HG02870 (cell line): ENCODE results near the gene BSG.

Experiments
- ATAC-seq: cut with Tn5 transposase; IDR thresholded peaks from one replicate; pipeline ENCODE4 v1.9.1; 2021; ENCODE audit warnings: mild to moderate bottlenecking, moderate library complexity; ENCODE audit not compliant: unreplicated experiment

BSG gene

GRCh38 chr19:539429-540030 lies 32.9 kb upstream of the BSG start:
- no peak for ATAC-seq

GRCh38 chr19:540867-541637 lies 31.3 kb upstream of the BSG start:
- no peak for ATAC-seq

DNA sequence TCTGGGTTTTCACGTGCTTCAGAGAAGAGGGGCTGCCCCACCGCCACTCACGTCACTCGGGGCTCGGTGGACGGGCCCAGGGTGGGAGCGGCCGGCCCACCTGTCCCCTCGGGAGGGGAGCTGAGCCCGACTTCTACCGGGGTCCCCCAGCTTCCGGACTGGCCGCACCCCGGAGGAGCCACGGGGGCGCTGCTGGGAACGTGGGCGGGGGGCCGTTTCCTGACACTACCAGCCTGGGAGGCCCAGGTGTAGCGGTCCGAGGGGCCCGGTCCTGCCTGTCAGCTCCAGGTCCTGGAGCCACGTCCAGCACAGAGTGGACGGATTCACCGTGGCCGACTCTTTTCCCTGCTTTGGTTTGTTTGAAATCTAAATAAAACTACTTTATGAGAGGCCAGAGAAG lies 30.7 kb upstream of the BSG start:
- ATAC-seq = no peak

- no peak for ATAC-seq
Measured at GRCh38 chr19:542173-542866, 30.1 kb upstream of the BSG start.

DNA sequence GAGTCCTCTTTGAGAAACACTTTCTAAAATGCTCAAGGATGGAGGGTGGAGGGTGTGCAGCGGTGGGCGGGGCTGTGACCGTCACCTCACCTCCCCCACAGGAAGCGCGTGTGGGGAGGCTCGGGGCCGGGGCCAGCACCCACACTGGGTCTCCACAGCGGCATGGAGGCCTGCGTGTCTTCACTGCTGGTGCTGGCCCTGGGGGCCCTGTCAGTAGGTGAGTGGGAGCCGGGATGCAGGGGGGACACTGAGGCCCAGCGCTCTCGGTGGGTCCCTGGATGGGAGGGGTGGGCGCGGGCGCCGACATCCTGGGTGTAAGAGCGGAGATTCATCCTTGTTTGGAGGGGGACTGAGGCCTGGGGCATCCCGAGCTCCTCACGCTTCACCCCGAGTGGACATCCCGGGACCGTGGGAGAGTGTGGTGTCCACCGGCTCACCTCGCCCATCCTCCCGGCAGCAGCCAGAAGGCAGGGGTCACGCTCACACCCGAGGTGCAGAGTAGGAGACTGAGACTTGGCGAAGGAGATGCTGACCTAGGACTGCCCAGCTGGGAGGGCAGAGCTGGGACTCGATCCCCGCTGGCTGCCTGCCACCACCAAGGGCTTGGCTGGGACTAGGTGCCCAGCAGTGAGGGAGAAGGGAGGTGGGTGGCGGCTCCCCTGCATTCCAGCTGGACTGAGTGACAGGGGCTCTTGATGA lies 28.3 kb upstream of the BSG start, which contains the start of gene GZMM:
Gene GZMM, plus strand, starts transcription at position 144 of the 699 bp plus-strand sequence. Its CDS starts 19 bp downstream, at position 163.
- ATAC-seq = no peak

- no peak for ATAC-seq
Measured at GRCh38 chr19:547117-547516, 25.3 kb upstream of the BSG start.

GRCh38 chr19:547836-548720 lies 24.3 kb upstream of the BSG start:
- ATAC-seq = no peak

- no peak for ATAC-seq
Measured at GRCh38 chr19:548886-549830, 23.2 kb upstream of the BSG start.

DNA sequence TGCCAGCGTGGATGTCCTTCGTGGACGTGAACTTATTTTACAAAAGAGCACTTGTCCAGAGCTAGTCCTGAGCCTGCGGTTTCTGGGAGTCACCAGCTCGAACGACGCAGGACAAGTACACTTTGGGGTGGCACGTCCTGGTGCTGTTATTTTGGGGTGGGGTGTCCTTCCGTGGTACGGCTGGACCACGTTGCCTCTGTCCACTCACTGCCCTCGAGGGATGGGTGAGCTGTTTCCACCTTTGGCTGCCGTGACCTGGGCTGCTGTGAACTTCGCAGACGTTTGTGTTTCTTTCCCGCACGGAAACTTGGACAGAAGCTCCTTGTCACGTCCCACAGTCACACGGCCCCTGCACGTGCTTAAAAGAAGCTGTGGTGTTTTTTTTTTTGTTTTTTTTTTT lies 17.6 kb upstream of the BSG start:
- ATAC-seq = no peak

DNA sequence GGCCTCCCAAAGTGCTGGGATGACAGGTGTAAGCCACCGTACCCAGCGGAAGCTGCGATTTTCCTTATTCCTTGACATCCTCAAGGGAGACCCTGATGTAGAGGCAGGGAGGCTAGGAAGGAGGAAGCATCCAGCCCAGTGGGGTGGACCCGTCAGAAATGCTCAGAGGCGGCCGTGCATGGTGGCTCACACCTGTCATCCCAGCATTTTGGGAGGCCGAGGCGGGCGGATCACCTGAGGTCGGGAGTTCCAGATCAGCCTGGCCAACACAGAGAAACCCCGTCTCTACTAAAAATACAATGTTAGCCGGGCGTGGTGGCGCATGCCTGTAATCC lies 17.0 kb upstream of the BSG start:
- ATAC-seq = no peak

DNA sequence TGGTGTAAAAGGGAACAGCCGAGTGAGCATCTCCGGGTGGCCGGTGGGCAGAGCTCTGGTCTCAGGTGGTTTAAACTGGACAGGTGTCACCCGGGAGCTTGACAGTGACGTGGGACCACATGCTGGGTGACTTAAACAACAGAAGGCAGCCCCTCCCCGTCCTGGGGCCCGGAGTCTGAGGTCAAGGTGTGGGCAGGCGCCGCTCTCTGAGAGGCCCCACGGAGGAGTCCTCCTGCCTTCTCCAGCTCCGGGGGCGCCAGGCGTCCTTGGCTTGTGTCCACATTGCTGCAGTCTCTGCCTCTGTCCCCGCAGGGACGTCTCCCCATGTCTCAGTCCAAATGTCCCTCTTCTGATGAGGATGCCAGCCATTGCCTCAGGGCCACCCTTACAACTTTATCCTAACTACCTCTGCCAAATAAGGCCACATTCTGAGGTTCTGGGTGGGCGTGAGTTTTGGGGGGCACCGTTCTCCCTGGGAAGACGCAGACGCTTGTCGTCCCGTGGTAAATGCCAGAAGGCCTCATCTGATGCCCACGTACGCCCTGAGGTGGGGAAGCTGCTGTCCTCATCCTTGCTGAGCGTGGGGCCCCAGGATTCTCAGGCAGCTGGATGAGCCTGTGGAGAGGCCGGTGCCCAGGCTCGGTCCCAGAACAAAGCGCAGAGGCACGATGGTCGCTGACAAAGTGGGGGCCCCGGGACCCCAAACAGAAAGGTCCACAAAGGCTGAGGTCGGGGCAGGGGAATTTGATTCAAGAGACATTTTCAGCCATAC lies 15.6 kb upstream of the BSG start:
- no peak for ATAC-seq

DNA sequence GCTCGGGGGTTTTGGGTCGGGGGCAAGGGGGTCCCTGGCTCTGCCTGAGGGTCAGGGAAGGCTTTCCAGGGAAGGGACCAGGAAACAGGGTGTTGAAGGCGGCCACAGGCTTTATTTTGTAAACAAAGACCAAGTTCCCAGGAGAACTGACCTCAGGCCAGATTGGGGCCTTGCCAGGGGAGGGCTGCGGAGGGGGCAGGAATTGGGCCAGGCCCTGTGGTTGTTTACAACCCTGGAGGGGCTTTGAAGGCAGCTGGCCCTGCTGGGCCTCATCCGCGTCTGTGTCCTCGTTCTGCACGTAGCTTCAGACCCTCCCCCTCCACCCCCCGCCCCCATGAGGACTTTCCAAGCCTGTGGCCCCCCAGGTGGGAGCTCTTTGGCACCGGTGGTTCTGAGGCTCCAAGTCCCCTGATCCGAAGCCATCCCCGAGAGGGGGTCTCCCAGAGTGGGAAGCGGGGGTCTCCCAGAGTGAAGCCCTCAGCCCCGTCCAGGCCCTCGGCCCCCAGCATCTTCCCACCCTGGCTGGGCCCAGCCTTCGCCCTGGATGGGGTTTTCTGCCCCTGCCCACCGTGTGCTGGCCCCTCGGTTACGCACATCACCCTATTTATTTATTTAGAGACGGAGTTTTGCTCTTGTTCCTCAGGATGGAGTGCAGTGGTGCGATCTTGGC lies 13.5 kb upstream of the BSG start:
- ATAC-seq = no peak

DNA sequence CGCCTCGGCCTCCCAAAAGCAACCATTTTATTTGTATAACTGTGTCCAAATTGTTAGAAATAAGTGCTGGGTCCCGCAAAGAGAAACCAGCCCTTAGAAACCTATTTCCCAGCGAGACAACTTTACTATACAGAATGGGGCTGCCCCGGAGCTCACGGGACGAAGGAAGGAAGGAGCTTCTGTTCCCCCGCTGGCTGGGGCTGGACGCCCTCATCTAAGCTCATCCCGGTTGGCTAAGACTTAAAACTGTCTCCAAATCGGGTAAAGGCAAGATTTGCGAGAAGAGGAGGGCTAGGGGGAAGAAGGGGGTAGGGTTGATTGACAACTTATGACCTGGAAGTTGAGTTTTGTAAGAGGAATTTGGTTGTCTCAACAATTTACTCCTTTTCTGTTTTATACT lies 12.3 kb upstream of the BSG start:
- no peak for ATAC-seq

DNA sequence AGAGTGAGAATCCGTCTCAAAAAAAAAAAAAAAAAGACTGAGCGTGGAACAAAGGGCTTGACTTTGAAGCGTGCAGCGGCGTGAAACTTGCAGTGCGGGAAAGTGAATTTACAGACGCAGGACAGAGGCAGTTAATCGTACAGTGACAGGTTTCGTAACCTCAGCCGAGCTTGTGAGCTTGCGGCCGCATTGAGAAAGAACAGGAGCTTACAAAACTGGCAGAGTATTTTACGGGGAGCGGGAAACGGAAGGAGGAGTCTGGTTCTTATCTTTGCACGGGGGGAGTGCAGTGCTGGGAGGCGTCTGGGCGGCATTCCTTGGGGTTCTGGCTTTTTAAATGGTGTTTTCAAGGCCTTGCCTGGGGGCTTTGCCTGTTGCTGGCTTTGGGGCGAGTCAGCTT lies 6.0 kb upstream of the BSG start:
- ATAC-seq = no peak

DNA sequence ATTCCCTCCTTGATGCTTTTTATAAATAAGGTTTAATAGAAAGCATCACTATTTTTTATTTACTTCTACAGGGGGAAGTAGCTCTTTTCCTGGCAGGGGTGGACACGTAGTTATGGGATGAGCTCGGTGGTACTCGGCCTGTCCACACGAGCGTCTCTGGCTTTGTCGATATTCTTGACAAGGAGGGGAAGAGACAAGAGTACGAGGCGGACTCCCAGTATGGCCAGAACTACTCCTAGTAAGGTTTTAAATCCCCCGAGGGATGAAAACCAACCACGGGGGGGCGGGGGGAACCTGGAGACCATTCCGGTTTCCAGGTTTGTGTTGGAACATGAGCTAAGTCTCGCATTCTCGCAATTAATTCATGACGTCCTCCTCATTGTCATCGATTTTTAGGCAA lies 5.6 kb upstream of the BSG start:
- ATAC-seq = no peak

- no peak for ATAC-seq
Measured at GRCh38 chr19:567296-567900, 5.0 kb upstream of the BSG start.

DNA sequence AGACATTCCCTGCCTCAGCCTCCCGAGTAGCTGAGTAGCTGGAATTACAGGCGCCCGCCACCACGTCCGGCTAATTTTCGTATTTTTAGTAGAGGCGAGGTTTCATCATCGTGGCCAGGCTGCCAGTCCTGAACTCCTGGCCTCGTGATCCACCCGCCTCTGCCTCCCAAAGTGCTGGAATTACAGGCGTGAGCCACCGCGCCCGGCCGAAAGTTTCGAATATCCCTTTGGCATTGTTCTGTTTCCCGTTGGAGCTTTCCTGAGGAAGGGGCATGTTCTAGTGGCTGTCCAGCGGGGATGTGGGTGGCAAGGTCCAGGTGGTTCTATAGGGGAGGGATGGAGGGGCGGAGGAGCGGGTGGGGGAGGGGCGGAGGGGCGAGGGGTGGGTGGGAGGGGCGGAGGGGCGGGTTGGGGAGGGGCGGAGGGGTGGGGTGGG lies 2.1 kb upstream of the BSG start:
- ATAC-seq = no peak
